ENCODE data around the gene ADGRD1. TPM values are rescaled to one million over a fixed set of nuclear protein-coding genes. Genes with fewer than 3 reads are reported as not detected.
"Not testable (repeated sequence)": the region's sequence is repeated elsewhere in the genome, so short reads cannot be mapped to it uniquely, and the experiment has no call there.

Gene ADGRD1
- total and polyA plus RNA-seq, 4 donors, result 9.9 to 15.4 (median 12.7) TPM

- WGBS (ENCODE audit: insufficient coverage), result 92% methylated on average over 8 of the region's 8 CpGs
- Histone ChIP-seq H3K9me3 (ENCODE audit: control insufficient read depth, insufficient read depth, low read length) (no peaks in the 10 kb centered on the region), H3K4me1 (ENCODE audit: control insufficient read depth, insufficient read depth, low read length) (no peaks in the 10 kb centered on the region), H3K4me3 (ENCODE audit: low read depth, low read length) (no peak overlapping the region), H3K27ac (ENCODE audit: low read depth, low read length) (no peak overlapping the region), H3K27me3 (ENCODE audit: control insufficient read depth, insufficient read depth, low read length) (peaks cover 2% of the 10 kb centered on the region), H3K36me3 (ENCODE audit: control insufficient read depth, insufficient read depth, low read length) (no peaks in the 10 kb centered on the region)
- no peak for DNase-seq (ENCODE audit: low read depth in 4 of 6, low spot score in 6 of 6)
Measured at GRCh38 chr12:130990034-130990433, 36.3 kb downstream of the ADGRD1 start.

DNA sequence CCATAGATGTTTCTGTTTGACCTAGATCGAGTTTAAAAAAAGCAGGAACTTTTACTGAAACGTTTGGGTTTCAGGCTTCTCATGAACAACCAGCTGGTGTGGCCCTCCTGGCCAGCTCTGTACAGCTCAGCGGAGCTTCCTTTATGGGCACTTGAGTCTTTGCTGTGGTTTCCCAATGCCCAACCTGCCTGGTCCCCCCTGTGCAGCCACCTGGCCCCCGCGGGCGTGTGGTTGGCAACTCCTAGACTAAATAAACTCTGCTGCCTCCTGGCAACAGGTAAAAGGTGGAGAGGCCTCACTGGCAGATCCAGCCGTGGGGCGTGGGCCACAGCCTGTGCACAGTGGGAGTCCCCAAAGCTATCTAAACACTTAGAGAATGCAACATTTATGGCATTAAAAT is 38.7 kb downstream of the ADGRD1 start:
- Histone ChIP-seq H3K4me3 (ENCODE audit: low read depth, low read length) (no peak overlapping the region), H3K9me3 (ENCODE audit: control insufficient read depth, insufficient read depth, low read length) (no peaks in the 10 kb centered on the region)
- WGBS (ENCODE audit: insufficient coverage), result 90% methylated on average over 5 of the region's 8 CpGs

DNA sequence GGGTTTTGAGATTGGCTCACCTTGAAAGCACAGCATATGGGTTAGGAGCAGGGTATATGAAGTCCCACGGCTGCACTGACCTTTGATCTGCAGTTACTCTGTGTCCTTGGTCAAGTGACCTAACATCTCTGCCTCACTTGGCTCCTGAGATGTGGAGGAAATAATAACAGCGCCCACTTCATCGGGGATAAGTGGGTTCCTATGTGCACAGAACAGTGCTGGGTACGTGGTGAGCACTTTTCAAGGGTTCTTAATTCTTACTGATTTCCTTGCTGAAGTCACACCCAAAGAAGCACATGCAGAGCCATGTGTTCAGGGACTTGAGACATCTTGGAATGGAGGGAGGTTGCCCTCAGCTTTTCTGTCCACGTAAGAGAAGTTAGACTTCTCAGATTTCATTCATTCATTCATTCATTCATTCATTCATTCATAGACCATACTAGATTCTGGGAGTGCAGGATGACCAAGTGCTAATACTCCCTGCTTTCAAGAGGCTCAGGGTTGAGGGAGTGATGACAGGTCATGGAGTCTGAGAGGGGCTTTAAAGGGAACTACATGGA is 39.4 kb downstream of the ADGRD1 start:
- H3K27me3 ChIP-seq (ENCODE audit: control insufficient read depth, insufficient read depth, low read length), result no peaks in the 10 kb centered on the region
- no peak overlapping the region for H3K27ac ChIP-seq (ENCODE audit: low read depth, low read length)
- DNase-seq (ENCODE audit: low read depth in 4 of 6, low spot score in 6 of 6), result no peak
- H3K9me3 ChIP-seq (ENCODE audit: control insufficient read depth, insufficient read depth, low read length), result no peaks in the 10 kb centered on the region
- H3K36me3 ChIP-seq (ENCODE audit: control insufficient read depth, insufficient read depth, low read length), result no peaks in the 10 kb centered on the region
- 44% methylated on average over 1 of the region's 5 CpGs for WGBS (ENCODE audit: insufficient coverage)
- no peak overlapping the region for H3K4me3 ChIP-seq (ENCODE audit: low read depth, low read length)
- H3K4me1 ChIP-seq (ENCODE audit: control insufficient read depth, insufficient read depth, low read length), result no peaks in the 10 kb centered on the region

More for the DNA sequence above, 38.7 kb downstream of the ADGRD1 start:
- H3K36me3 ChIP-seq (ENCODE audit: control insufficient read depth, insufficient read depth, low read length), result no peaks in the 10 kb centered on the region
- H3K4me1 ChIP-seq (ENCODE audit: control insufficient read depth, insufficient read depth, low read length), result no peaks in the 10 kb centered on the region
- no peaks in the 10 kb centered on the region for H3K27me3 ChIP-seq (ENCODE audit: control insufficient read depth, insufficient read depth, low read length)
- no peak overlapping the region for H3K27ac ChIP-seq (ENCODE audit: low read depth, low read length)
- no peak for DNase-seq (ENCODE audit: low read depth in 4 of 6, low spot score in 6 of 6)

- no peaks in the 10 kb centered on the region for H3K9me3 ChIP-seq (ENCODE audit: control insufficient read depth, insufficient read depth, low read length)
- DNase-seq (ENCODE audit: low read depth in 4 of 6, low spot score in 6 of 6), result no peak
- no peaks in the 10 kb centered on the region for H3K4me1 ChIP-seq (ENCODE audit: control insufficient read depth, insufficient read depth, low read length)
- H3K27ac ChIP-seq (ENCODE audit: low read depth, low read length), result no peak overlapping the region
- no peak overlapping the region for H3K4me3 ChIP-seq (ENCODE audit: low read depth, low read length)
- WGBS (ENCODE audit: insufficient coverage), result 91% methylated on average over 24 of the region's 32 CpGs
- H3K36me3 ChIP-seq (ENCODE audit: control insufficient read depth, insufficient read depth, low read length), result no peaks in the 10 kb centered on the region
- no peaks in the 10 kb centered on the region for H3K27me3 ChIP-seq (ENCODE audit: control insufficient read depth, insufficient read depth, low read length)
Measured at GRCh38 chr12:130993759-130994670, 40.3 kb downstream of the ADGRD1 start.

DNA sequence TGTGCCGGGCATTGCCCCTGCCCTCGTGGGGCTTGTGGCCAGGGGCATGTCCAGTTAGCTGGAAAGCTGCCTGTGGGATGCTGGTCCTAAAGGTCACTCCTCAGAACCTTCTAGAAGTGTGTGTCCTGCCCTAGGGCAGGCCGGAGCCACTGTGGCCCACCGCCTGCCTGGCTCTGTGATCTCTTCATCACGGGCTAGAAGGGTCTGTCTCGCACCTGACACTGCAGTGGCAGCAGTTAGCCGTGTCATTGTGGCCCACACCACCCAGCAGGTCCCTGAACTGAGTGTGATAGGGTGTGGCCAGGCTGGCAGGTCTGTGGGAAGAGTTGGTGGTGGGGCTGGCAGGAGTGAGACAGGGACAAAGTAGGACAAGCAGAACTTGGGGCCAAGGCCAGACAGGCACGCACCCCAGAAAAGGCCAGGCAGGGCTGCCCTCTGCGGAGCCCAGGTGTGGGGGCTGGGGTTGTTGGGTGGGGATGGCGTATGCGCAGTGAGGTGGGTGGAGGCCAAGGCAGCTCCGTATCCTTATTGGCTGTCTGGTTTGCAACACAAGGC is 41.2 kb downstream of the ADGRD1 start:
- no peak for DNase-seq (ENCODE audit: low read depth in 4 of 6, low spot score in 6 of 6)
- WGBS (ENCODE audit: insufficient coverage), result 89% methylated on average over 12 of the region's 12 CpGs
- no peak overlapping the region for H3K27ac ChIP-seq (ENCODE audit: low read depth, low read length)
- no peaks in the 10 kb centered on the region for H3K27me3 ChIP-seq (ENCODE audit: control insufficient read depth, insufficient read depth, low read length)
- H3K4me3 ChIP-seq (ENCODE audit: low read depth, low read length), result no peak overlapping the region
- H3K4me1 ChIP-seq (ENCODE audit: control insufficient read depth, insufficient read depth, low read length), result no peaks in the 10 kb centered on the region
- no peaks in the 10 kb centered on the region for H3K9me3 ChIP-seq (ENCODE audit: control insufficient read depth, insufficient read depth, low read length)
- H3K36me3 ChIP-seq (ENCODE audit: control insufficient read depth, insufficient read depth, low read length), result no peaks in the 10 kb centered on the region

- not testable (repeated sequence) for H3K27ac ChIP-seq (ENCODE audit: low read depth, low read length); DNase-seq (ENCODE audit: low read depth in 4 of 6, low spot score in 6 of 6); H3K4me3 ChIP-seq (ENCODE audit: low read depth, low read length); H3K36me3 ChIP-seq (ENCODE audit: control insufficient read depth, insufficient read depth, low read length); H3K4me1 ChIP-seq (ENCODE audit: control insufficient read depth, insufficient read depth, low read length); H3K9me3 ChIP-seq (ENCODE audit: control insufficient read depth, insufficient read depth, low read length); H3K27me3 ChIP-seq (ENCODE audit: control insufficient read depth, insufficient read depth, low read length)
- 100% methylated on average over 1 of the region's 5 CpGs for WGBS (ENCODE audit: insufficient coverage)
Measured at GRCh38 chr12:130995386-130995969, 41.8 kb downstream of the ADGRD1 start.

- no peaks in the 10 kb centered on the region for H3K36me3 ChIP-seq (ENCODE audit: control insufficient read depth, insufficient read depth, low read length)
- H3K4me1 ChIP-seq (ENCODE audit: control insufficient read depth, insufficient read depth, low read length), result peaks cover 6% of the 10 kb centered on the region
- H3K9me3 ChIP-seq (ENCODE audit: control insufficient read depth, insufficient read depth, low read length), result no peaks in the 10 kb centered on the region
- peaks cover 3% of the 10 kb centered on the region for H3K27me3 ChIP-seq (ENCODE audit: control insufficient read depth, insufficient read depth, low read length)
- H3K27ac ChIP-seq (ENCODE audit: low read depth, low read length), result no peak overlapping the region
- no peak overlapping the region for H3K4me3 ChIP-seq (ENCODE audit: low read depth, low read length)
- WGBS (ENCODE audit: insufficient coverage), result 100% methylated on average over 1 of the region's 5 CpGs
- no peak for DNase-seq (ENCODE audit: low read depth in 4 of 6, low spot score in 6 of 6)
Measured at GRCh38 chr12:130998136-130998535, 44.4 kb downstream of the ADGRD1 start.

- DNase-seq (ENCODE audit: low read depth in 4 of 6, low spot score in 6 of 6), result no peak
- H3K27ac ChIP-seq (ENCODE audit: low read depth, low read length), result no peak overlapping the region
- H3K9me3 ChIP-seq (ENCODE audit: control insufficient read depth, insufficient read depth, low read length), result no peaks in the 10 kb centered on the region
- H3K36me3 ChIP-seq (ENCODE audit: control insufficient read depth, insufficient read depth, low read length), result peaks cover 2% of the 10 kb centered on the region
- H3K27me3 ChIP-seq (ENCODE audit: control insufficient read depth, insufficient read depth, low read length), result peaks cover 7% of the 10 kb centered on the region
- H3K4me3 ChIP-seq (ENCODE audit: low read depth, low read length), result no peak overlapping the region
- H3K4me1 ChIP-seq (ENCODE audit: control insufficient read depth, insufficient read depth, low read length), result peaks cover 20% of the 10 kb centered on the region
- 90% methylated on average over 14 of the region's 16 CpGs for WGBS (ENCODE audit: insufficient coverage)
Measured at GRCh38 chr12:131000000-131000486, 46.3 kb downstream of the ADGRD1 start.

- no CpG with 5 or more reads among the region's 1 CpG for WGBS (ENCODE audit: insufficient coverage)
- DNase-seq (ENCODE audit: low read depth in 4 of 6, low spot score in 6 of 6), result no peak
Measured at GRCh38 chr12:131001493-131001892, 47.8 kb downstream of the ADGRD1 start.

More at GRCh38 chr12:131001493-131001892, 47.8 kb downstream of the ADGRD1 start:
- Histone ChIP-seq H3K36me3 (ENCODE audit: control insufficient read depth, insufficient read depth, low read length) (peaks cover 2% of the 10 kb centered on the region), H3K4me3 (ENCODE audit: low read depth, low read length) (no peak overlapping the region), H3K9me3 (ENCODE audit: control insufficient read depth, insufficient read depth, low read length) (no peaks in the 10 kb centered on the region), H3K27ac (ENCODE audit: low read depth, low read length) (no peak overlapping the region), H3K27me3 (ENCODE audit: control insufficient read depth, insufficient read depth, low read length) (peaks cover 7% of the 10 kb centered on the region), H3K4me1 (ENCODE audit: control insufficient read depth, insufficient read depth, low read length) (peaks cover 35% of the 10 kb centered on the region)
